H1 (cell line): ENCODE measurements around the gene HTATIP2. TPM values are rescaled to one million over a fixed set of nuclear protein-coding genes. Genes with fewer than 3 reads are reported as not detected.

ENCODE experiments used
- CTCF ChIA-PET: fragments of 300-600 bp; sonication (Branson Sonifier 250); formaldehyde crosslinking; loops from one replicate; lab custom pipeline; 2021; ENCODE audit not compliant: partially characterized antibody; lab: Charles Lee
- POLR2A ChIA-PET: fragments of 300-600 bp; sonication (Branson Sonifier 250); formaldehyde crosslinking; loops from one replicate; lab custom pipeline; 2021; ENCODE audit warnings: inconsistent platforms; ENCODE audit not compliant: partially characterized antibody; lab: Charles Lee
- DNase-seq, 2 experiments: peaks; one replicate each; pipeline versions ENCODE4 v3.0.0 to v3.0.0-alpha.2; 2010 to 2022; ENCODE audit warnings: low spot score in 2 of 2, low read depth in 1 of 2, mixed read lengths in 1 of 2
- FAIRE-seq: peaks from 2 replicates; lab custom pipeline; 2011; peaks lifted over from hg19 to GRCh38; lab: Jason Lieb, UNC
- H2AFZ ChIP-seq: 2 replicates; pipeline ENCODE4 v1.8.1; 2012; ENCODE audit warnings: low read length, inconsistent platforms
- H2AK5ac ChIP-seq: 2 replicates; pipeline ENCODE4 v1.6.1; 2013; ENCODE audit warnings: low read depth, low read length
- H2BK120ac ChIP-seq: replicated peaks from 2 replicates; pipeline ENCODE3; 2013; ENCODE audit warnings: low read depth, low read length, inconsistent platforms
- H2BK12ac ChIP-seq: 2 replicates; pipeline ENCODE4 v1.6.1; 2013; ENCODE audit warnings: low read depth, low read length
- H2BK15ac ChIP-seq: 2 replicates; pipeline ENCODE4 v1.6.1; 2013; ENCODE audit warnings: low read length
- H2BK20ac ChIP-seq: 2 replicates; pipeline ENCODE4 v1.6.1; 2013; ENCODE audit warnings: low read length
- H2BK5ac ChIP-seq: 2 replicates; pipeline ENCODE4 v1.6.1; 2013; ENCODE audit warnings: low read depth, low read length
- H3K14ac ChIP-seq: 2 replicates; pipeline ENCODE4 v1.6.1; 2013; ENCODE audit warnings: inconsistent platforms; ENCODE audit not compliant: insufficient read length
- H3K18ac ChIP-seq: 2 replicates; pipeline ENCODE4 v1.6.1; 2013; ENCODE audit warnings: low read length; ENCODE audit errors: extremely low read depth
- H3K23ac ChIP-seq: 2 replicates; pipeline ENCODE4 v1.6.1; 2013; ENCODE audit warnings: inconsistent platforms; ENCODE audit not compliant: insufficient read length
- H3K23me2 ChIP-seq: 2 replicates; pipeline ENCODE4 v1.6.1; 2013; ENCODE audit warnings: low read depth, low read length
- H3K27ac ChIP-seq: 2 replicates; pipeline ENCODE4 v1.6.1; 2011; ENCODE audit warnings: low read depth, low read length, inconsistent platforms
- H3K27me3 ChIP-seq, 4 experiments: replicated peaks in 1 of 4; 1 replicate in 1 of 4; 2 replicates in 3 of 4; pipeline versions ENCODE4 v1.6.1 to v1.8.1; 2011 to 2013; ENCODE audit warnings: low read length in 3 of 4, mild to moderate bottlenecking in 3 of 4, inconsistent platforms in 2 of 4, mixed read lengths in 2 of 4, moderate library complexity in 1 of 4; ENCODE audit not compliant: control insufficient read depth in 3 of 4, insufficient read depth in 3 of 4; ENCODE audit errors: extremely low read depth in 1 of 4
- H3K36me3 ChIP-seq, 4 experiments: 2 replicates each; pipeline versions ENCODE4 v1.6.1 to v1.8.1; 2011 to 2013; ENCODE audit warnings: mild to moderate bottlenecking in 4 of 4, low read length in 3 of 4, moderate library complexity in 2 of 4, control low read depth in 1 of 4, inconsistent platforms in 1 of 4; ENCODE audit not compliant: insufficient read depth in 4 of 4, control insufficient read depth in 2 of 4
- H3K4ac ChIP-seq: replicated peaks from 2 replicates; pipeline ENCODE3; 2013; ENCODE audit warnings: low read length, low read depth, mixed read lengths, inconsistent platforms; ENCODE audit not compliant: insufficient read length
- H3K4me1 ChIP-seq, 4 experiments: replicated peaks in 1 of 4; 1 replicate in 1 of 4; 2 replicates in 3 of 4; pipeline versions ENCODE4 v1.6.1 to v1.8.1; 2011 to 2013; ENCODE audit warnings: low read length in 3 of 4, inconsistent platforms in 2 of 4, mixed read lengths in 1 of 4; ENCODE audit not compliant: insufficient read depth in 4 of 4, control insufficient read depth in 3 of 4
- H3K4me2 ChIP-seq, 2 experiments: 2 replicates each; pipeline versions ENCODE4 v1.6.1 to v1.8.1; 2011 to 2013; ENCODE audit warnings: low read depth in 2 of 2, low read length in 2 of 2, control low read depth in 1 of 2, inconsistent platforms in 1 of 2, mild to moderate bottlenecking in 1 of 2; ENCODE audit not compliant: insufficient read depth in 1 of 2
- H3K4me3 ChIP-seq, 4 experiments: fragments of 200-600, 300-600 bp in 1 of 4; sonication (generic), shearing (Covaris generic), sonication (Bioruptor Twin) in 1 of 4; 2 replicates each; pipeline versions ENCODE4 v1.5.1 to v1.8.1; 2011 to 2016; ENCODE audit warnings: low read length in 4 of 4, low read depth in 3 of 4, control low read depth in 2 of 4, inconsistent platforms in 2 of 4, mild to moderate bottlenecking in 2 of 4, mixed read lengths in 1 of 4, moderate library complexity in 1 of 4; ENCODE audit not compliant: insufficient read depth in 2 of 4; ENCODE audit errors: extremely low read depth in 1 of 4
- H3K56ac ChIP-seq: replicated peaks from 2 replicates; pipeline ENCODE3; 2013; ENCODE audit warnings: low read depth, mild to moderate bottlenecking, mixed read lengths, low read length, inconsistent platforms; ENCODE audit not compliant: insufficient read length
- H3K79me1 ChIP-seq: 2 replicates; pipeline ENCODE4 v1.6.1; 2013; ENCODE audit warnings: low read depth, low read length, control low read depth
- H3K79me2 ChIP-seq, 2 experiments: 2 replicates each; pipeline versions ENCODE4 v1.6.1 to v1.8.1; 2012 to 2013; ENCODE audit warnings: low read length in 2 of 2, mild to moderate bottlenecking in 2 of 2, inconsistent platforms in 1 of 2; ENCODE audit not compliant: insufficient read depth in 2 of 2, control insufficient read depth in 1 of 2
- H3K9ac ChIP-seq, 4 experiments: replicated peaks in 1 of 4; 1 replicate in 1 of 4; 2 replicates in 3 of 4; pipeline versions ENCODE4 v1.6.1 to v1.8.1; 2011 to 2013; ENCODE audit warnings: low read depth in 3 of 4, low read length in 3 of 4, control low read depth in 2 of 4, mild to moderate bottlenecking in 2 of 4, moderate library complexity in 2 of 4, inconsistent platforms in 1 of 4; ENCODE audit errors: extremely low read depth in 1 of 4
- H3K9me3 ChIP-seq, 2 experiments: 2 replicates each; pipeline versions ENCODE4 v1.6.1 to v1.8.1; 2012 to 2013; ENCODE audit warnings: mild to moderate bottlenecking in 2 of 2, moderate library complexity in 2 of 2, control low read depth in 1 of 2, inconsistent platforms in 1 of 2, low read depth in 1 of 2, low read length in 1 of 2, mixed read lengths in 1 of 2; ENCODE audit not compliant: insufficient read depth in 2 of 2
- H4K20me1 ChIP-seq, 2 experiments: replicated peaks in 1 of 2; 2 replicates each; pipeline versions ENCODE3 to v1.8.1; 2011 to 2013; ENCODE audit warnings: inconsistent platforms in 2 of 2, low read length in 2 of 2, mild to moderate bottlenecking in 1 of 2; ENCODE audit not compliant: insufficient read depth in 2 of 2, control insufficient read depth in 1 of 2
- H4K5ac ChIP-seq: 2 replicates; pipeline ENCODE4 v1.6.1; 2013; ENCODE audit warnings: low read length, low read depth, mixed read lengths, inconsistent platforms; ENCODE audit not compliant: insufficient read length
- H4K8ac ChIP-seq: 2 replicates; pipeline ENCODE4 v1.8.0; 2013; ENCODE audit warnings: mild to moderate bottlenecking, moderate library complexity, low read length, inconsistent platforms; ENCODE audit not compliant: insufficient read depth; ENCODE audit errors: extremely low read depth
- H4K91ac ChIP-seq: replicated peaks from 2 replicates; pipeline ENCODE3; 2013; ENCODE audit warnings: low read length, mixed read lengths, inconsistent platforms; ENCODE audit not compliant: insufficient read length
- CHD2 ChIP-seq: IDR thresholded peaks from 2 replicates; pipeline ENCODE4 v1.6.1; 2012; ENCODE audit warnings: low read length, improper control_type of control experiment
- CTCF ChIP-seq, 3 experiments: IDR thresholded peaks; 1 replicate in 2 of 3; 2 replicates in 1 of 3; pipeline versions ENCODE4 v1.5.1 to v1.6.1; 2011; ENCODE audit warnings: low read length in 3 of 3, mild to moderate bottlenecking in 3 of 3, inconsistent platforms in 2 of 3, low read depth in 1 of 3, moderate library complexity in 1 of 3; ENCODE audit not compliant: insufficient read depth in 1 of 3; ENCODE audit errors: control extremely low read depth in 1 of 3
- EGR1 ChIP-seq: IDR thresholded peaks from 2 replicates; pipeline ENCODE4 v1.6.1; 2011; ENCODE audit warnings: low read depth, low read length, borderline replicate concordance
- EZH2 ChIP-seq: fragments of 200-600 bp; sonication (generic); IDR thresholded peaks from 2 replicates; pipeline ENCODE4 v1.7.1; 2012; ENCODE audit warnings: low read depth, mild to moderate bottlenecking, moderate library complexity, low read length, inconsistent platforms; ENCODE audit not compliant: severe bottlenecking
- GABPA ChIP-seq: IDR thresholded peaks from 2 replicates; pipeline ENCODE4 v1.6.1; 2011; ENCODE audit warnings: mild to moderate bottlenecking, low read length, moderate library complexity, borderline replicate concordance; ENCODE audit not compliant: insufficient read depth
- JUND ChIP-seq: IDR thresholded peaks from 2 replicates; pipeline ENCODE4 v1.6.1; 2011; ENCODE audit warnings: mild to moderate bottlenecking, improper control_type of control experiment, low read length
- KDM1A ChIP-seq: fragments of 200-600, 300-600 bp; sonication (generic); IDR thresholded peaks from 2 replicates; pipeline ENCODE4 v1.7.1; 2016; ENCODE audit warnings: mild to moderate bottlenecking, low read length, borderline replicate concordance
- KDM4A ChIP-seq: IDR thresholded peaks from one replicate; pipeline ENCODE4 v1.7.1; 2012; ENCODE audit warnings: low read depth, mild to moderate bottlenecking, moderate library complexity, low read length, inconsistent platforms; ENCODE audit not compliant: severe bottlenecking
- MAFK ChIP-seq: IDR thresholded peaks from 2 replicates; pipeline ENCODE4 v1.6.1; 2012; ENCODE audit warnings: low read depth, mild to moderate bottlenecking, improper control_type of control experiment, low read length
- POLR2AphosphoS5 ChIP-seq: IDR thresholded peaks from 2 replicates; pipeline ENCODE4 v1.6.1; 2011; ENCODE audit warnings: low read depth, low read length
- SP1 ChIP-seq: IDR thresholded peaks from 2 replicates; pipeline ENCODE4 v1.6.1; 2011; ENCODE audit warnings: low read depth, low read length
- TBP ChIP-seq: IDR thresholded peaks from 2 replicates; pipeline ENCODE4 v1.6.1; 2011; ENCODE audit warnings: low read depth, low read length, improper control_type of control experiment
- TEAD4 ChIP-seq: IDR thresholded peaks from 2 replicates; pipeline ENCODE4 v1.6.1; 2012; ENCODE audit warnings: low read depth, low read length, inconsistent platforms, mixed read lengths
- whole genome bisulfite sequencing, 2 experiments: shearing (Covaris generic) in 1 of 2; methylation state at CpG; one replicate each; pipeline versions ENCODE4 v1.1.6 to v1.1.7; 2013 to 2015; ENCODE audit warnings: low lambda C conversion rate in 2 of 2, mixed read lengths in 2 of 2, inconsistent platforms in 1 of 2, low coverage in 1 of 2, missing lambda C conversion rate in 1 of 2; ENCODE audit not compliant: insufficient replicate concordance in 2 of 2, insufficient coverage in 1 of 2, insufficient read length in 1 of 2; ENCODE audit errors: extremely low coverage in 1 of 2, missing lambda C conversion rate in 1 of 2; 5-methylcytosine and 5-hydroxymethylcytosine counted together
- polyA plus RNA-seq, 7 experiments: library from polyadenylated mRNA; depleted of rRNA in 3 of 7; stranded (reverse) in 5 of 7; unstranded in 2 of 7; fragments of >200 nt in 5 of 7; fragments of 200-250 nt in 2 of 7; gene quantifications; 1 replicate in 5 of 7; 2 replicates in 1 of 7; 4 replicates in 1 of 7; pipeline versions ENCODE4 v1.2.1 to v1.2.3, GENCODE V29; 2011 to 2013; ENCODE audit warnings: missing spikeins in 2 of 7, mixed read lengths in 2 of 7
- total RNA-seq: library from RNA; stranded (reverse); fragmentation: NEBNext Ultra II Directional; extraction: Animal tissue kit (Norgen Biotek cat#: 25700); gene quantifications from 2 replicates; pipeline ENCODE4 v1.2.1, GENCODE V29; 2021

Gene HTATIP2
- total and polyA plus RNA-seq, 2 of the 8 experiments (the other 6 are each of a cell fraction or from before 2014, with no cell fraction given) = 22.6 to 33.1 TPM

GRCh38 chr11:20417771-20418170, 54.3 kb downstream of the HTATIP2 start:
- H3K56ac ChIP-seq = no peak overlapping the region
- H3K36me3 ChIP-seq = peaks cover 0 to 3% (median under 1%) of the 10 kb centered on the region in 4 experiments; a peak in 2 of 8 replicates
- H3K14ac ChIP-seq = no peak overlapping the region
- no peak overlapping the region for H2BK5ac ChIP-seq
- no peaks in the 10 kb centered on the region for H3K9me3 ChIP-seq
- no peak overlapping the region for H2AK5ac ChIP-seq
- H3K27me3 ChIP-seq = no peaks in the 10 kb centered on the region
- H4K8ac ChIP-seq = no peak overlapping the region
- H2BK20ac ChIP-seq = no peak overlapping the region
- FAIRE-seq (no peak), DNase-seq (no peak)
- no peaks in the 10 kb centered on the region; the same call in 1 of the 2 replicates for H3K23me2 ChIP-seq
- no peak overlapping the region for H3K4me2 ChIP-seq
- 71% methylated on average over 2 of the region's 2 CpGs; no CpG with 5 or more reads in 1 of the 2 experiments for WGBS, 2 experiments
- H4K91ac ChIP-seq = no peak overlapping the region
- H3K79me2 ChIP-seq = no peaks in the 10 kb centered on the region
- H3K27ac ChIP-seq = no peak overlapping the region
- no peak overlapping the region for H3K4ac ChIP-seq
- H2AFZ ChIP-seq = no peak overlapping the region
- ChIA-PET CTCF (interaction anchor here (1.0 kb wide), 1 partner anchor 18 kb away, joined by 3 read pairs; no protein-coding TSS in a partner anchor), POLR2A (no interaction called here)
- H2BK120ac ChIP-seq = no peak overlapping the region
- H3K4me3 ChIP-seq = no peak overlapping the region
- no peak overlapping the region for H2BK12ac ChIP-seq
- no peak overlapping the region for H4K5ac ChIP-seq
- H3K18ac ChIP-seq = no peak overlapping the region
- H3K79me1 ChIP-seq = no peaks in the 10 kb centered on the region
- TF ChIP-seq CTCF (IDR thresholded peaks at IDR 0.05; ENCODE audit: control extremely low read depth in 1 of 3, insufficient read depth in 1 of 3, low read depth in 1 of 3, low read length in 3 of 3) (no peak), KDM4A (no peak), TEAD4 (no peak), TBP (no peak), CHD2 (no peak), EGR1 (no peak), EZH2 (no peak), GABPA (no peak), KDM1A (no peak), JUND (no peak), POLR2AphosphoS5 (no peak), MAFK (no peak), SP1 (no peak)
- H3K23ac ChIP-seq = no peak overlapping the region
- no peak overlapping the region for H3K9ac ChIP-seq
- H3K4me1 ChIP-seq = no peaks in the 10 kb centered on the region
- no peak overlapping the region for H2BK15ac ChIP-seq
- no peaks in the 10 kb centered on the region for H4K20me1 ChIP-seq
